ENCODE results near the gene CDC42BPG. TPM values are rescaled to one million over a fixed set of nuclear protein-coding genes. Genes with fewer than 3 reads are reported as not detected.

The CDC42BPG gene
- total RNA-seq, 1 donor from 2014 or later, result 0.35 TPM

DNA sequence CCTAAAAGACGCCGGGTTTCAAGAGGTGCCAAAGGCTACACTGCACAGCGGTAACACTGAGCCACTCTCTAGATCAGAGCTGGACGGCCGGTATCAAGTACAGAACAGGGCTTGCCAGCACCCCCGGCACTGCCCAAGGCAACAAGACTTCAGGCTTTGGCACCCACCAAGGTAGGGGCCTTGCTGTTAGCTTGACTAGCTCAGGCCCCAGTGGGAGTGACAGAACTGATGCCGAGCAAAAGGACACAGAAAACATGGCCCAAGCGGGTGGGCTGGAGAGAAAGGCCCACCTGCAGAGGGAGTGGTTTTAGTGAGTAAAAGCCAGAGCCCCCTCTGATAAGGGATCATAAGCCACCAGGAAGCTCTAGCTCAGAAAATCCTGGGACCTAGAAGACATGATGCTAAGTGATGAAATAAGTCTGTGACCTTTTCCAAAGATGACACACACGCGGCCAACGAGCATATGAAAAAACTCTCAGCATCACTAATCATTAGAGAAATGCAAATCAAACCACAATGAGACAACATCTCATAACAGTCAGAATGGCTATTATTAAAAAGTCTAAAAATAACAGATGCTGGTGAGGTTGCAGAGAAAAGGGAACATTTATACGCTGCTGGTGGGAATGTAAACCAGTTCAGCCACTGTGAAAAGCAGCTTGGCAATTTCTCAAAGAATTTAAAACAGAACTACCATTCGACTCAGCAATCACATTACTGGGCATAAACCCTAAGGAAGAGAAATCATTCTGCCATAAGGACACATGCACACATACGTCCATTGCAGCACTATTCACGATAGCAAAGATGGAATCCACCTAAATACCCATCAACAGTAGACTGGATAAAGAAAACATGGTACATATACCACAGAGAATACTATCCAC lies 21.1 kb upstream of the CDC42BPG start:
- no peaks in the 10 kb centered on the region for H3K27me3 Mint-ChIP-seq (ENCODE audit: low read depth)
- H3K4me1 Mint-ChIP-seq (ENCODE audit: low read depth), result peaks cover 86% of the 10 kb centered on the region
- H3K4me3 Mint-ChIP-seq (ENCODE audit: unreplicated experiment), result peak overlapping the region; percentile 31
- peaks cover 6% of the 10 kb centered on the region for H3K36me3 Mint-ChIP-seq (ENCODE audit: low read depth)
- TF ChIP-seq, protein P1, sequence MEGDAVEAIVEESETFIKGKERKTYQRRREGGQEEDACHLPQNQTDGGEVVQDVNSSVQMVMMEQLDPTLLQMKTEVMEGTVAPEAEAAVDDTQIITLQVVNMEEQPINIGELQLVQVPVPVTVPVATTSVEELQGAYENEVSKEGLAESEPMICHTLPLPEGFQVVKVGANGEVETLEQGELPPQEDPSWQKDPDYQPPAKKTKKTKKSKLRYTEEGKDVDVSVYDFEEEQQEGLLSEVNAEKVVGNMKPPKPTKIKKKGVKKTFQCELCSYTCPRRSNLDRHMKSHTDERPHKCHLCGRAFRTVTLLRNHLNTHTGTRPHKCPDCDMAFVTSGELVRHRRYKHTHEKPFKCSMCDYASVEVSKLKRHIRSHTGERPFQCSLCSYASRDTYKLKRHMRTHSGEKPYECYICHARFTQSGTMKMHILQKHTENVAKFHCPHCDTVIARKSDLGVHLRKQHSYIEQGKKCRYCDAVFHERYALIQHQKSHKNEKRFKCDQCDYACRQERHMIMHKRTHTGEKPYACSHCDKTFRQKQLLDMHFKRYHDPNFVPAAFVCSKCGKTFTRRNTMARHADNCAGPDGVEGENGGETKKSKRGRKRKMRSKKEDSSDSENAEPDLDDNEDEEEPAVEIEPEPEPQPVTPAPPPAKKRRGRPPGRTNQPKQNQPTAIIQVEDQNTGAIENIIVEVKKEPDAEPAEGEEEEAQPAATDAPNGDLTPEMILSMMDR (IDR thresholded peaks at IDR 0.05), result peak; percentile 15
- peaks cover 4% of the 10 kb centered on the region for H3K9me3 Mint-ChIP-seq (ENCODE audit: low read depth)
- DNase-seq (ENCODE audit: low spot score), result no peak
- peak overlapping the region; percentile 94 for H3K27ac Mint-ChIP-seq (ENCODE audit: unreplicated experiment)

DNA sequence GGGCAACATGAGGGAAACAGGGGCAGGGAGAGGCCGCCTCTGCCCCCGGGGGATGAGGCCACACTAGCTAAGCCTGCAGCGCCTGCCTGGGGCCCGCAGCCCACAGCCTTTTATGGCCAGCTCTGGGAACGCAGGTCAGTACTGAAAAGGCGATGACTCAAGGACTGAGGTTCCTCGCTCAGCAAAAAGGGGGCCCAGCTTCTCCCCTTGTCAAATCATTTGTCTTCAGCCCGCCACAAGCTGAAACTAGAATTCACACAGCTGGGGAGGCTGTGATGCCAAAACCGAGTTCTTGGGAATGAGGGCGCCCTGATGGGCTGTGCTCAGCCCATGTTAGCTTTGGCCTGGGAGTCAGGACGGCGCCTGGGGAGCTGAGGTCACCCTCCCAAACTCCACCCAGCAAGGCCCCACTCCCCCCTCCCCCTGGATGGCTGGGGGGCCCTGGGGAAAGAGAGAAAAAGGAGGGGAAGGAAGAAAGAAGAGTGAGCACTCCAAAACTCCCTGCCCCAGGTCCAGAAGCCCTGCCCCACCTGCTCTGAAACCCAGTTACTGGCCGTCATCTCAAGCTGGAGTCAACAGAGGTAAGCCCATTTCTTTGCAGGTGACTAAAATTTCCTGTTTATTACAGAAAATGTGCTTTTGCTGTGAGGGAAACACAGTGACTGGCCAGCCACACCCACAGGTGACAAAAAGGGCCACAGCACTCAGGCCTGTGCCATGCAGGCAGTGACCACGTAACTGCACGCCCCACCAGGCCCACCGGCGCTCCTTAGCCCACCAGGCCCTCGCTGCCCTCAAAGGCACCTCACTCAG lies 20.2 kb upstream of the CDC42BPG start:
- Mint-ChIP-seq H3K27me3 (ENCODE audit: low read depth) (no peaks in the 10 kb centered on the region), H3K4me1 (ENCODE audit: low read depth) (peaks cover 78% of the 10 kb centered on the region), H3K4me3 (ENCODE audit: unreplicated experiment) (peak overlapping the region; percentile 28), H3K27ac (ENCODE audit: unreplicated experiment) (peak overlapping the region; percentile 94), H3K36me3 (ENCODE audit: low read depth) (peaks cover 8% of the 10 kb centered on the region), H3K9me3 (ENCODE audit: low read depth) (peaks cover 4% of the 10 kb centered on the region)
- TF ChIP-seq, protein P1 (IDR thresholded peaks at IDR 0.05), result no peak
- peak; percentile 81 for DNase-seq (ENCODE audit: low spot score)

DNA sequence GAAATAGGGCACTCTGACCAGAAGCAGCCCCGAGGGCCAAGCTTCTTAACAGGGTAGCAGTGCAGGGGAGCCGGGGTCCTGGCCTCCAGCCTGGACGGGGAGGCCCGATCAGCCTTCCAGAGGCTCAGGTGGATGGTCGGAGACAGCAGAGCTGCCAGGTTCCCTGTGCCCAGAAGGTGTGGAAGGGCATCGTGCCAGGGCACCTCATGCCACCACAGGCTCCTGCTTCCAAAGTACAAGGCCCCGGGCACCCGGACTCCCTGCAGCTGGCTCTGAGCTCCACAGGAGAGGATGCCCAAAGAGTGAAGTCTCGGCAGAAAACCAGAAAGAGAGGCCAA lies 19.7 kb upstream of the CDC42BPG start:
- Mint-ChIP-seq H3K9me3 (ENCODE audit: low read depth) (peaks cover 4% of the 10 kb centered on the region), H3K4me1 (ENCODE audit: low read depth) (peaks cover 72% of the 10 kb centered on the region), H3K36me3 (ENCODE audit: low read depth) (peaks cover 8% of the 10 kb centered on the region), H3K27me3 (ENCODE audit: low read depth) (no peaks in the 10 kb centered on the region), H3K27ac (ENCODE audit: unreplicated experiment) (peak overlapping the region; percentile 94), H3K4me3 (ENCODE audit: unreplicated experiment) (peak overlapping the region; percentile 16)
- no peak for DNase-seq (ENCODE audit: low spot score)
- TF ChIP-seq, protein P1 (IDR thresholded peaks at IDR 0.05), result no peak

DNA sequence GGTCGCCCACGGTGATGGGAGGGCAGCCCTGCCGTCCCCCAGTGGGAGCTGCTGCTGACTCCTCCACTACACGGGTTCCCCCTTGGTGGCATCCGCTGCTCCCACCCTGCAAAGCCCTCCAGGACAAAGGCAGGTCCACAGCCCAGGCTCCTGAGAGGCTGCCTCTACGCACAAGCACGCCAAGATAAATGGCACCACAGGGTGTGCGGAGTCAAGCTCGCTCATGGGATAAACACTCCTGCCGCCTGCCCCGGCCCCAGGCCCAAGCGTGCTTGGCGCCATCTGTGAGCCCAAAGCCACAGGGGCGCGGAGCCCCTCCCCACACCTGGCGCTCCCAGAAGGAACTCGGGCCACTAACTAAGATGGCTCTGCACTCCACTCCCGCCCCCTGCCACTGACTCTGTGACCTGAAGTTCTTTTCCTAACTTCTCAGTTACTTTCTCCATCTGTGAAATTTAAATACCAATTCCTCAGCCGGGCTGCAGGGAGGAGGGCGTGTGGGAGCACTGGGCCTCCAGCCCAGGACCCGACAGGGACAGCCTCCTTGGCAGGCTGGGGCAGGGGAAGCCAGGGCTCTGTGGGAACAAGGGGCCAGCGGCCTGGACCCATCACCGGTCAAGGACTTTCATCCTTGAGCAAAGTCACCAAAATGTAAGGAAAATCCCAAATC lies 19.1 kb upstream of the CDC42BPG start:
- Mint-ChIP-seq H3K27me3 (ENCODE audit: low read depth) (no peaks in the 10 kb centered on the region), H3K36me3 (ENCODE audit: low read depth) (peaks cover 8% of the 10 kb centered on the region), H3K27ac (ENCODE audit: unreplicated experiment) (peak overlapping the region; percentile 94), H3K4me3 (ENCODE audit: unreplicated experiment) (peak overlapping the region; percentile 26), H3K9me3 (ENCODE audit: low read depth) (peaks cover 4% of the 10 kb centered on the region), H3K4me1 (ENCODE audit: low read depth) (peaks cover 66% of the 10 kb centered on the region)
- no peak for DNase-seq (ENCODE audit: low spot score)
- TF ChIP-seq, protein P1 (IDR thresholded peaks at IDR 0.05), result no peak

DNA sequence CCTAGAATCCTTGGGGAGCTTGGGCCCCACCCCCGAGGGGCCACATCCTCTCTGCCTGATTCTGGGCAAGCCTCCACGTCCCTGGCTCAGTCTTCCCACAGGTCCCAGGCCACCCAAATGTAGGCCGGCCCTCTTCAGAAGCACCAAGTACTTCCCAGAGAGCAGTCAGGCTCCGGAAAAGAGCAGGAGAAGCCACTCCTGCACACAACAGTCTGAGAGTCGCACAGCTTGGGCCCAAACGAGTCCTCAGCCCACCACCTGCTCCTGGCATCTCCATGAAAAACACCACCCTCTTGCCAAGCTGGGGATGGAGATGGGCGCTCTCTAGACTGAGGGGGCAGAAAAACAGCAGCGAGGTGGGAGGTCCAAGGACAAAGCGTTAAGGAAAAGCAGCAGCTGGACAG lies 18.5 kb upstream of the CDC42BPG start:
- no peaks in the 10 kb centered on the region for H3K27me3 Mint-ChIP-seq (ENCODE audit: low read depth)
- H3K27ac Mint-ChIP-seq (ENCODE audit: unreplicated experiment), result peak overlapping the region; percentile 94
- no peak overlapping the region for H3K4me3 Mint-ChIP-seq (ENCODE audit: unreplicated experiment)
- H3K4me1 Mint-ChIP-seq (ENCODE audit: low read depth), result peaks cover 61% of the 10 kb centered on the region
- peaks cover 8% of the 10 kb centered on the region for H3K36me3 Mint-ChIP-seq (ENCODE audit: low read depth)
- H3K9me3 Mint-ChIP-seq (ENCODE audit: low read depth), result peaks cover 4% of the 10 kb centered on the region
- TF ChIP-seq, protein P1 (IDR thresholded peaks at IDR 0.05), result no peak
- DNase-seq (ENCODE audit: low spot score), result no peak
